ENCODE results near the gene FAM118B. TPM values are rescaled to one million over a fixed set of nuclear protein-coding genes. Genes with fewer than 3 reads are reported as not detected.

Gene FAM118B
- total and polyA plus RNA-seq, 9 donors = 7.3 to 18.9 (median 12.7) TPM

DNA sequence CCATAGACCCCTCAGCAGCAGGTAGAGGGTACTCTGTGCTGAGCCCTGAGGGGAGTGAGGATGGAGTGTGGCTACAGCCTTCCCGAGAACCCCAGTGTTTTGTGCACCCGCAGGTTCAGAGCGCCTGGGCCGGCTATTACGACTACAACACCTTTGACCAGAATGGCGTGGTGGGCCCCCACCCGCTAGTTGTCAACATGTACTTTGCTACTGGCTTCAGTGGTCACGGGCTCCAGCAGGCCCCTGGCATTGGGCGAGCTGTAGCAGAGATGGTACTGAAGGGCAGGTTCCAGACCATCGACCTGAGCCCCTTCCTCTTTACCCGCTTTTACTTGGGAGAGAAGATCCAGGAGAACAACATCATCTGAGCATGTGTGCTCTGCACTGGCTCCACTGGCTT lies 65.7 kb downstream of the FAM118B start:
- intact Hi-C loops (cut with DNase I) = no loop called here
- no peak for DNase-seq
- no peaks in the 10 kb centered on the region for H3K36me3 ChIP-seq
- no peak overlapping the region for H3K4me3 ChIP-seq
- no peak for TF ChIP-seq POLR2A (IDR thresholded peaks at IDR 0.05)
- TF ChIP-seq CTCF (IDR thresholded peaks at IDR 0.05) = no peak
- TF ChIP-seq EP300 (IDR thresholded peaks at IDR 0.05) = no peak
- H3K27me3 ChIP-seq = no peaks in the 10 kb centered on the region
- H3K9me3 ChIP-seq = no peaks in the 10 kb centered on the region
- no peaks in the 10 kb centered on the region for H3K4me1 ChIP-seq (ENCODE audit: insufficient read depth)
- no peak overlapping the region for H3K27ac ChIP-seq
- WGBS, 3 donors = 91 to 95% (median 93%) methylated on average over 11 of the region's 11 CpGs

- Histone ChIP-seq H3K9me3 (no peaks in the 10 kb centered on the region), H3K36me3 (no peaks in the 10 kb centered on the region)
Measured at GRCh38 chr11:126277780-126278179, 66.2 kb downstream of the FAM118B start.

GRCh38 chr11:126279191-126279590 lies 67.6 kb downstream of the FAM118B start:
- Histone ChIP-seq H3K27ac (no peak overlapping the region), H3K9me3 (no peaks in the 10 kb centered on the region), H3K4me1 (ENCODE audit: insufficient read depth) (peaks cover 3% of the 10 kb centered on the region), H3K4me3 (no peak overlapping the region), H3K36me3 (no peaks in the 10 kb centered on the region), H3K27me3 (no peaks in the 10 kb centered on the region)
- WGBS, 3 donors = 74 to 83% (median 74%) methylated on average over 8 of the region's 8 CpGs
- no peak for DNase-seq
- TF ChIP-seq POLR2A (IDR thresholded peaks at IDR 0.05) (no peak), CTCF (IDR thresholded peaks at IDR 0.05) (no peak), EP300 (IDR thresholded peaks at IDR 0.05) (no peak)
- intact Hi-C loops (cut with DNase I) = no loop called here

More at GRCh38 chr11:126277780-126278179, 66.2 kb downstream of the FAM118B start:
- no peak for TF ChIP-seq POLR2A (IDR thresholded peaks at IDR 0.05)
- no peak for TF ChIP-seq CTCF (IDR thresholded peaks at IDR 0.05)
- TF ChIP-seq EP300 (IDR thresholded peaks at IDR 0.05) = no peak
- intact Hi-C loops (cut with DNase I) = no loop called here
- Histone ChIP-seq H3K27ac (no peak overlapping the region), H3K4me1 (ENCODE audit: insufficient read depth) (no peaks in the 10 kb centered on the region), H3K4me3 (no peak overlapping the region), H3K27me3 (no peaks in the 10 kb centered on the region)
- WGBS, 3 donors = 90 to 96% (median 91%) methylated on average over 4 of the region's 4 CpGs
- no peak for DNase-seq

DNA sequence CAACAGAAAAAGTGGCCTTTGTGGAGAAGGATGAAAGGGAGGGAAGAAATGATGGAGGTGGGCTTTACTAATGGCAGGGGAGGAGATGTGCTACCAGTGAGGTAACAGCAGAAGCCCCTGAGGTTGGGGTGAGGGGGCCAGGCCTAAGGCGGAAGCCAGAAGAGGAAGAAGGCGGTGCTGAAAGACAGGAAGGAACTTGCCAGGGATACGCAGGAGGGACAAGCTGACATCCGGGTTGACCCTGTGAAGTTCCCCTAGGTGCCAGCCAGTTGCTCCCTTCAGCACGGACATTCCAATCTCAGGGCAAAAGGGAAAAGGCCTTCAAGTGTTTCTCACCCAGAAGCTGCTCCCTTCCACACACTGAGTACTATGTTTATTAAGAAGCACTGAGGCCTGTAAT lies 69.0 kb downstream of the FAM118B start:
- no peak overlapping the region for H3K4me3 ChIP-seq
- TF ChIP-seq POLR2A (IDR thresholded peaks at IDR 0.05) = no peak
- no peak for TF ChIP-seq CTCF (IDR thresholded peaks at IDR 0.05)
- TF ChIP-seq EP300 (IDR thresholded peaks at IDR 0.05) = no peak
- H3K4me1 ChIP-seq (ENCODE audit: insufficient read depth) = peaks cover 4% of the 10 kb centered on the region
- H3K27ac ChIP-seq = no peak overlapping the region
- no peaks in the 10 kb centered on the region for H3K36me3 ChIP-seq
- DNase-seq = no peak
- H3K9me3 ChIP-seq = no peaks in the 10 kb centered on the region
- 68 to 81% (median 80%) methylated on average over 5 of the region's 5 CpGs for WGBS, 3 donors
- H3K27me3 ChIP-seq = no peaks in the 10 kb centered on the region
- intact Hi-C loops (cut with DNase I) = loop anchor here in 1 of 4 donors (5.0 kb wide), 1 partner anchor 68 kb away; the partner anchor contains the start of genes FAM118B and RPUSD4
